Hematopoietic multipotent progenitor cell (in vitro differentiated cells): ENCODE results near the gene COA4. TPM values are rescaled to one million over a fixed set of nuclear protein-coding genes. Genes with fewer than 3 reads are reported as not detected.
A peak's percentile ranks its signal among the peaks of the same experiment; 100 is the strongest.
"Not testable (repeated sequence)": the region's sequence is repeated elsewhere in the genome, so short reads cannot be mapped to it uniquely, and the experiment has no call there.

Experiments
- DNase-seq, 3 donors: peaks; one replicate each; pipeline ENCODE4 v3.0.0-alpha.2; 2011 to 2015; ENCODE audit warnings: low read depth in 2 of 3, low spot score in 2 of 3
- total RNA-seq: library from RNA; depleted of rRNA; stranded (reverse); fragments of >200 nt; gene quantifications from one replicate; pipeline ENCODE4 v1.2.3, GENCODE V29; 2012

The COA4 gene
- total RNA-seq: 80.2 TPM

DNA sequence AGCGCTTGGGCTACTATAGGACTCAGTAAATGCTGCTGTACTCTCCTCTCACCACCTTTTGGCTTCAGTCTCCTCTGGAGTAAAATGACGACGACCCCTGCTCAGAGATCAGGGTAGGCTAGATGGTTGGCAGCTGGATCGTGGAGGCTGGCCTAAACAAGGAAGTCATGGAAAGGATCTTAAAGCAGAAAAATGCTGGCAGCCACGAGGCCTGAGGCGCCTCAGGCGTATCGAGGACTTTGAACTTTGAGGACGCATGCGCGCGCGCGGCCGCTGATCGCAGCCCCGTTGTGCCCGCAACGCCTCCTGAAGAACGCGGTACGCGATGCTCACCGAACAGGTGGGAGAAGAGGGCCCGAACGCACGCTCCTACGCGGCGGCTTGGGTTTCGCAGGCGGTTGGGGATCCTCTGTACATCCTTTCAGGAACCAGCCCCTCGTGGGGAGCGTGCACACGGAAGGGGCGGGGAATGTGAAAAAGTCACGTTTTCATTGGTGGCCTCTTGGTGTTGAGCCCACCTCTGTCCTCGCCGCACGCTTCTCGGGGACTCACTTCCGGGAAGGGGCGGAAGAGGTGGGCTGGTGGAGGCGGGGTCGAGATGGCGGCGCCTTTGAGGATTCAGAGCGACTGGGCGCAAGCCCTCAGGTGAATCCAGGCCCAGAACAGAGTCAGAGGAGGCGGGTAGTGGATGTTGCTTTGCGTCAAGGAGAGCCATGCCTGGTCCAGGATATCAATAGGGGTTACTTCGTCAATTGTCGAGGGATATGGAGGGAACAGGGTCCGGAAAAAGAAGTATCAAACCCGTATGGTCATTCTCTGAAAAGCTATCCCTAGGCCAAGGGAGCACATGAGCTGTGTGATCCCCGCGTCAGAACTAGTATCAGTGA is at the start of gene COA4, which contains the start of gene PAAF1:
COA4 (minus strand) TSS at position 423 of the 887 bp plus-strand sequence. CDS start 3,468 bp downstream, outside the sequence.
PAAF1 (plus strand) TSS at position 576 of the 887 bp plus-strand sequence; CDS start at position 599, 23 bp downstream.
- DNase-seq: peak; percentile 79 to 99 (median 96)

DNA sequence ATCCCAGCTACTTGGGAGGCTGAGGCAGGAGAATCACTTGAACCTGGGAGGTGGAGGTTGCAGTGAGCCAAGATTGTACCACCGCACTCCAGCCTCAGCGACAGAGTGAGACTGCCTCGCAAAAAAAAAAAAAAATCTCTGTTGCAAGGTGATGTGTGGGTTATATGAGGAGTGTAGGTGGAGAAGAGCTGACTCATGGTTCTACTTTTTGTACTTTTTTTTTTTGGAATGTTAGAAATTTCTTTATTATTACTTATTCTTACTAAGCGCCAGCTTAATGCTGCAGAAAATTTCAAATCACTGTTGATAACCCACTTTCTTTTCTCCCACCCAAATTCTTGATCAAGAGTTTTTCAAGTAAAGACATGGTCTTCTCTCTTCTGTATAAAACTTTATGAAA is 44.5 kb upstream of the COA4 start:
- DNase-seq: no peak

DNA sequence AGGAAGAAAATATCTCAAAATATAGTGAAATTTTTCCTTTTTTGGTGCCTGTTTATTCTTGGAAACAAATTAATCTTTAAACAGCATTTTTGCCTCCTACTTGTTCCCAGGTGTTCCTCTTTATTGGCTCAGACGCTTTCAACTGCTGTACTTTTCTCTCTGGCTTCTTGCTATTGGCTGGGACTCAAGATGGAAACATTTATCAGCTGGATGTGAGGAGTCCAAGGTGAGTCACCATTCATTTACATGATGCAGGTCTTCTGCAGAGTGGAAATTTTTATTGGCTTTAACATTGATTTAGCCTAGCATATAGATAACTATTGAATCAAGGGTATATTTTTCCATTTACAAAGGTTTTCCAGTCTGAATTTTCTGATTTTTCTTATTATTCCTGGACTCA is 39.8 kb upstream of the COA4 start:
- no peak for DNase-seq

- DNase-seq: no peak
Observed at GRCh38 chr11:73914284-73914683, 37.6 kb upstream of the COA4 start.

DNA sequence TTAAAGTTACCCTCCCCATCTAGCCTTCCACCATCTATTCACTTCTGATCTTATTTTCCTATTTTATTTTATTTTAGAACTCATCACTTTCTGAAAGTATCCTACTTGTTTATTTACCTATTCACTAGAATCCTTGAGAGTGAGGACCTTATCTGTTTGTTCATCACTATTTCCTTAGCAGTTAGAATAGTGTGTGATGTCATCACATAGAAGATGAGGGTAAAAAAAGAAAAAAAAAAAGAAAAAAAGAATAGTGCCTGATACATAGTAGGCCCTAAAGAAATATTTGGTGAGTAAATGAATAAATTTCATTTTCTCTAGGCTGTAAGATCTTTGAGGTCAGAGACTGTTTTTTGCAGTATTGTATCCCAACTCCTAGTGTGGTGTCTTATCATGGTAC is 36.8 kb upstream of the COA4 start:
- DNase-seq: no peak

DNA sequence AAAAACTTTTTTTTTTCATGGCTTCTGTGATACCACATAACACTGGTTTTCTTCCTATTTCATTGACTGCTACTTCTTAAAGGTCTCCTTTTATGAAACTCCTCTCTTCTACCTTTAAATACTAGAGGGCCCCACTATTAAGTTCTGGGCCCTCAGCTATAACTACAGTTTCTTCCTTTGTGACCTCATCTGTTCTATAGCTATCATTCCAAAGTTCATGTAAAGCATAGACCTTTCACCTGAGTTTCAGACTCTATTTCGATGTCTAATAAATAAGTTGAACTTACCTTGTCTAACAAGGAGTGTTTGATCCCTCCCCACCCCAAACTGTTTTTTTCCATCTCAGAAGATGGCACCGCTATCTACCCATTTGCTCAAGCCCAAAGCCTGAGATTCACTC is 35.4 kb upstream of the COA4 start:
- no peak for DNase-seq

DNA sequence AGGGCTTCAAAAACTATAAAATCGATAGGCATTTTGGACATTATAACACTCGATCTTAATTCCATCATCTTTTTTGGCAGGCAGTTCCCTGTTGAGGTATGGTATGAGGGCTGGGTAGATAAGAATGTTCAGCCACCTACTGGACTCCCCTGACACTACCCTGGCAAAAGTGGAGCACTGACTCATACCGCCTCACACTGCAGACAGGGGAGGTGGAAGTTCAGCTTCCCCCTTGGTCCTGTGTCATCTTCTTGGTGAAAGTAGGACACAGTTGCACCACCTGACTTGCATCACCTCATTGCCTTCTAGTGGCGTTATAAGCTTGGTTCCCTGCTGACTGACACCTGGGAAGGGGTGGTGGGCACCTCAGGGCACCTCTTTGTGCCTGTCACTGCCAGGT is 30.5 kb upstream of the COA4 start:
- DNase-seq: peak in 2 of 3 donors; percentile 4 to 5

- no peak for DNase-seq
Observed at GRCh38 chr11:73902303-73902702, 25.7 kb upstream of the COA4 start.

GRCh38 chr11:73894725-73895335 is 18.2 kb upstream of the COA4 start:
- no peak for DNase-seq

GRCh38 chr11:73893041-73893440 is 16.4 kb upstream of the COA4 start:
- no peak for DNase-seq

DNA sequence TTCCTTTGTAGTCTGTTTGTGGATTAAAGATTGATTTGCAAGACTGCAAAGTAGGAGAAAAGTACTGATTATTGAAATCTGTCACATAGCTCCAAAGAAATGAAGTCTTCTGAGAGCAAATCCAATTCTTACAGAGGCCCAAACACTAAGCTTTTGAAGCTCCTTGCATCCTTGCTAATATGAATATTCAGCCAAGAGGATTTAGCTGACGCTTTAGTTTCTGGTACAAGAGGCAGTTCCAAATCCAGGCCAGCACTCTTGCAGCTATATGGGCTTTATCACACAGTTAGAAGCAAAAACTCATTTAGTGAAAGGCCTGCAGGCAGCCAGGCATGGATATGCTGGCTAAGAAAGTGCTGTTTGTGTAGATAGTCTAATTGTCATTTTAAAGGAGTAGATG is 12.9 kb upstream of the COA4 start:
- DNase-seq: no peak

DNA sequence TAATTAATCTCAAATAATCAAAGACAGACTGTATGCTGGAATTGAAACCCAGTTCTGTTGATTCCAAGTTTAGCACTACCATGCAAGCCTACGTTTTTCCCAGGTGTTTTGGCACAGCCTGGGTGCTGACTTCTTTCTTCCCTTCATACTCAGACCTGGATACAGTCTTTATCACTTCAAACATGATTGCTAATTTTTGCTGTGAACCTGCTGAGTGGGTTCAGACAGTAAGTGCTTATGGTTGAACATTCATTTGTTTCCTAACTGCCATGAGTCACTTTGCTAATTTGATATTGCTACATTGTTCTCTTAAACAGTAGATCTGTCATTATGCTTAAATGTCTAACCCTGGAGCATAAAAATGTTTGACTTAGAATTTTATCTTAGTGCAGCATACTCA is 12.4 kb upstream of the COA4 start:
- no peak for DNase-seq

GRCh38 chr11:73888244-73888643 is 11.6 kb upstream of the COA4 start:
- DNase-seq: no peak

DNA sequence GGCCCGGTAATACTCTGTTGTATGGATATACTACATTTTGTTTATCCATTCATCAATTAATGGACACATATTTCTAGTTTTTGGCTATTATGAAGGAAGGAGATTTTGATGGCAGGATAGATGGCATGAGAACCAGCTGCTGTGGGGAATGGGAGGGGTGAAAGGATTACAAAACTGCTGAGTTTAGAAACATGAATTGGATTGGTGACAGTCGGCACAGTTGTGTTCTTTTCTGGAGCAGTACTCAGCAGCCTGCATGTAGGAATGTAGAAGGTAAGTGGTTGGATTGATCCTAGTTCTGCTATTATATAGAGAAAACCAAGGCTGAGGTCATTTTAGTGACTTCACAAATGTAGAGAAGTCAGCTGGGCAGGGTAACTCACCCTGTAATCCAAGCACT is 7.2 kb upstream of the COA4 start:
- no peak for DNase-seq

DNA sequence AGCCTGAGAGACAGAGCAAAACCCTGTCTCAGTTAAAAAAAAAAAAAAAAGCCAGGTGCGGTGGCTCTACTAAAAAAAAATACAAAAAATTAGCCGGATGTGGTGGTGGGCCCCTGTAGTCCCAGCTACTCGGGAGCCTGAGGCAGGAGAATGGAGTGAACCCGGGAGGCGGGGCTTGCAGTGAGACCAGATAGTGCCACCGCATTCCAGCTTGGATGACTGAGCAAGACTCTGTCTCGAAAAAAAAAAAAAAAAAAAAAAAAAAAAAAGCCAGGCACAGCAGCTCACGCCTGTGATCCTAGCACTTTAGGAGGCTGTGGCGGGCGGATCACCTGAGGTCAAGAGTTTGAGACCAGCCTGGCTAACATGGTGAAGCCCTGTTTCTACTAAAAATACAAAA is 3.8 kb upstream of the COA4 start:
- not testable (repeated sequence) for DNase-seq

DNA sequence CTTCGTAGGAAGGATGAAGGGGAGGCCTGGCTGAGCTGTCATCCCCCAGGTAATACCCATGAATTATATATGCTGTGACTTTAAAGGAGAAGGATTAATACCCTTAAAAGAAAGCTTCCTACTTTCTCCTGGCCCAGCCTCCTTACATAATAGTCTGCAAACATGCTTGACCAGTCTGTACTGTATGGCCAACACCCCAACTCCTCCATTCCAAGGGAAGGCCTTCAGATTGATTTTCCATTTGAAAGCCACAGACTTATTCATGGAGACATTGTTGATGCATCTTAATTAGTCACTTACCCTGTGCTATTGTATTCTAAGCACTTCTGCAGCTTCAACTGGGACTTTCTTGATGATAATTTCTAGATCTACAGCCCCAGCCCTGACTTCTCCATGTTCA is 2.1 kb upstream of the COA4 start:
- DNase-seq: no peak

DNA sequence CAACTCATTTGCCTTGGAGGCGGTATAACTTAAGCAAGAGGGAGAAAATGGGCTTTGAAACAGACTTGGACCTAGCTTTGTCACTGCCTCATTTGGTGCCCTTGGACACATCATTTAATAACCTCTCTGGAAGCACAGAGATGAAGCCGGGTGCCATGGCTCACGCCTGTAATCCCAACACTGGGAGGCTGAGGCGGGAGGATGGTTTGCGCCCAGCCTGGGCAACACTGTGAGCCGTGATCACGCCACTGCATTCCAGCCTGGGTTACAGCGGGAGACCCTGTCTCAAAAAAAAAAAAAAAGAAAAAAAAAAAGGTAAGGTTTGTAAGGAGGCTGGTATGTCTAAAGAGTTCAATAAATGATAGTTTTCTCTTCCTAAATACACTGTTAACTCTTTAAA is 806 bp downstream of the COA4 start:
- DNase-seq: no peak

- DNase-seq: no peak
Observed at GRCh38 chr11:73875380-73875779, 1.3 kb downstream of the COA4 start.

DNA sequence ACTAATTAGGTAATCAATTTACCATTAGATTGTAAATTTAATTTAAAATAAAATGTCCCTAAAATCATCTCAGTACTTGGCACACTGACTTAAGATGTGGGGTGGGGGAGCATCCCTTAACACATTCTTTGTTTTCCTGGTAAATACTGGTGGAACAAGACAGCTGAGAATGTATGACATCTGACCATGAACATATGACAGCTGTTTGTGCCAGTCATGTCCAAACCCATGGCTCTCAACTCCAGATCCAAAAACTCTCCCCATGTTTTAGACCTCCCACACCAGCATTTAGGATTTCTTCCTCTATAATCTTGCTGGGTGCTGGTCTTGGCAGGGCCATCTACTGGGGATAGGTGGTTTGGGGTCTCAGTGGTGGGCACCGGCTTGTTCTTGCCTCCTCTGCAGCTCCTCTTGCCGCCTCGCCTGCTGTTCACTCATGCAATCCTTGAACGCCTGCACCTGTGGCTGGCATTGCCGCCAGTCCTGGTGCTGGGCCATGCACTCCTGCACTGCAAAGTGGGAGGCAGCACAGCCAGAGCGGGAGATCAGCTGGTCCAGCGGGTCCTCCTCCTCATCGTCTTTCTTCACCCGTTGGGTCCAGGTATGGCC is 3.8 kb downstream of the COA4 start:
- no peak for DNase-seq

- no peak for DNase-seq
Observed at GRCh38 chr11:73870261-73870660, 6.4 kb downstream of the COA4 start.

- no peak for DNase-seq
Observed at GRCh38 chr11:73869332-73869949, 7.2 kb downstream of the COA4 start.
